Stimulated activated CD4-positive, alpha-beta T cell treated with anti-CD3 and anti-CD28 coated beads, Interleukin-2, amount 100 ng/mL, for 48 hours (primary cell): ENCODE results near the gene YPEL5.
"Not testable (repeated sequence)": the region's sequence is repeated elsewhere in the genome, so short reads cannot be mapped to it uniquely, and the experiment has no call there.

ENCODE experiments used
- DNase-seq, 2 donors: peaks; one replicate each; pipeline ENCODE4 v3.0.0-alpha.2; 2020

Gene YPEL5

GRCh38 chr2:30146337-30147195 lies at the start of gene YPEL5:
TSS of gene YPEL5 (plus strand) at chr2:30147007. CDS start at chr2:30156652, 9,645 bp downstream.
- peak; percentile 97 for DNase-seq

- no peak for DNase-seq
These were observed 48.4 kb upstream of the YPEL5 start for GRCh38 chr2:30098266-30099005.

- DNase-seq: not testable (repeated sequence)
These were observed 47.4 kb upstream of the YPEL5 start for GRCh38 chr2:30099366-30099765.

GRCh38 chr2:30100691-30101090 lies 46.1 kb upstream of the YPEL5 start:
- not testable (repeated sequence) for DNase-seq

- no peak for DNase-seq
These were observed 42.5 kb upstream of the YPEL5 start for GRCh38 chr2:30104307-30104706.

GRCh38 chr2:30105556-30105955 lies 41.3 kb upstream of the YPEL5 start:
- no peak for DNase-seq

GRCh38 chr2:30106543-30106942 lies 40.3 kb upstream of the YPEL5 start:
- no peak for DNase-seq

- DNase-seq: no peak
These were observed 38.6 kb upstream of the YPEL5 start for GRCh38 chr2:30108192-30108591.

GRCh38 chr2:30108851-30109250 lies 38.0 kb upstream of the YPEL5 start:
- DNase-seq: no peak

GRCh38 chr2:30109856-30110255 lies 37.0 kb upstream of the YPEL5 start:
- no peak for DNase-seq

GRCh38 chr2:30110773-30111172 lies 36.0 kb upstream of the YPEL5 start:
- DNase-seq: no peak

- DNase-seq: not testable (repeated sequence)
These were observed 35.6 kb upstream of the YPEL5 start for GRCh38 chr2:30111186-30111585.

GRCh38 chr2:30112561-30112960 lies 34.2 kb upstream of the YPEL5 start:
- DNase-seq: no peak

- no peak for DNase-seq
These were observed 33.1 kb upstream of the YPEL5 start for GRCh38 chr2:30113617-30114293.

GRCh38 chr2:30115141-30115980 lies 31.4 kb upstream of the YPEL5 start:
- DNase-seq: peak; percentile 66 to 69

GRCh38 chr2:30115981-30116285 lies 30.9 kb upstream of the YPEL5 start:
- DNase-seq: no peak

- DNase-seq: no peak
These were observed 24.4 kb upstream of the YPEL5 start for GRCh38 chr2:30122362-30122761.

- no peak for DNase-seq
These were observed 19.6 kb upstream of the YPEL5 start for GRCh38 chr2:30127016-30127893.

GRCh38 chr2:30134582-30134981 lies 12.2 kb upstream of the YPEL5 start:
- DNase-seq: no peak

- DNase-seq: no peak
These were observed 11.3 kb upstream of the YPEL5 start for GRCh38 chr2:30135541-30135940.

GRCh38 chr2:30136764-30137444 lies 9.9 kb upstream of the YPEL5 start:
- DNase-seq: no peak
